ENCODE results near the gene DLEC1.

Gene DLEC1

GRCh38 chr3:38136393-38136776 lies 97.4 kb downstream of the DLEC1 start:
- no peak for TF ChIP-seq CTCF (conservative IDR thresholded peaks at IDR 0.05; ENCODE audit: low read length)
- peak; percentile 52 for DNase-seq (ENCODE audit: low read depth)
- H3K4me3 ChIP-seq (ENCODE audit: low read length) = peak overlapping the region; percentile 82

- no peak for TF ChIP-seq CTCF (conservative IDR thresholded peaks at IDR 0.05; ENCODE audit: low read length)
- DNase-seq (ENCODE audit: low read depth) = peak; percentile 99
- H3K4me3 ChIP-seq (ENCODE audit: low read length) = peak within 1 kb of the TSS; percentile 86
Measured at GRCh38 chr3:38136777-38137614, 98.0 kb downstream of the DLEC1 start, which contains the start of gene ACAA1. ACAA1 (minus strand) TSS chr3:38137127; CDS start chr3:38137035, 92 bp downstream.

- no peak for DNase-seq (ENCODE audit: low read depth)
- TF ChIP-seq CTCF (conservative IDR thresholded peaks at IDR 0.05; ENCODE audit: low read length) = peak; percentile 23; the same call in 1 of the 2 replicates
- peak overlapping the region; percentile 86 for H3K4me3 ChIP-seq (ENCODE audit: low read length)
Measured at GRCh38 chr3:38137615-38138348, 98.8 kb downstream of the DLEC1 start.

GRCh38 chr3:38138349-38139190 lies 99.6 kb downstream of the DLEC1 start, which contains the start of gene MYD88:
MYD88 (plus strand) TSS chr3:38138661; CDS start chr3:38138701, 40 bp downstream.
- DNase-seq (ENCODE audit: low read depth) = peak; percentile 54
- TF ChIP-seq CTCF (conservative IDR thresholded peaks at IDR 0.05; ENCODE audit: low read length) = no peak
- peak within 1 kb of the TSS; percentile 86 for H3K4me3 ChIP-seq (ENCODE audit: low read length)

- TF ChIP-seq CTCF (conservative IDR thresholded peaks at IDR 0.05; ENCODE audit: low read length) = no peak
- peak overlapping the region; percentile 86 for H3K4me3 ChIP-seq (ENCODE audit: low read length)
- DNase-seq (ENCODE audit: low read depth) = no peak
Measured at GRCh38 chr3:38139191-38139590, 100.2 kb downstream of the DLEC1 start.

- H3K4me3 ChIP-seq (ENCODE audit: low read length) = peak overlapping the region; percentile 86
- no peak for DNase-seq (ENCODE audit: low read depth)
- TF ChIP-seq CTCF (conservative IDR thresholded peaks at IDR 0.05; ENCODE audit: low read length) = no peak
Measured at GRCh38 chr3:38139652-38140051, 100.6 kb downstream of the DLEC1 start.

All from AG10803 (cell line).